ENCODE data around the gene GPC5.

DNA sequence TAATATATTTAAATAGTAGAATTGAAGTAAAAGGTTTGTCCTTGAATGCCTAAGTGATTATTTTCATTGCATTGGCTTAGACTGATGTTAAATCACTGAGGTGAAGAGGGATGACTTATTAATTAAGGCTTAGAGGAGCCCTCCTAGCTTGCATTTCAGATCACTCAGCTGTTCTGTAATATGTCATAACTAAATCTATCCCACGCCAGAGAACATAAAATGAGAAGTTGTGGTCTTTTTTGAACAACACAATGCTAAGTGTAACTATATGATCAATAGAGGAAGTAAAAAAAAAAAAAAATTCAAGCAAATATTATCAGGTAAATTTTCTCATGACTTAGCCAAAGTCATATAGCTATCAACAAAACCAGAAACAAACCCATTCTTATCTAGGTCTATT is 752.2 kb downstream of the GPC5 start:
- TF ChIP-seq POLR2A (IDR thresholded peaks at IDR 0.05; ENCODE audit: low read length): no peak
- TF ChIP-seq EHF (CRISPR knock-in tag; IDR thresholded peaks at IDR 0.05): no peak
- no peak for TF ChIP-seq CTCF (IDR thresholded peaks at IDR 0.05)
- no peak for TF ChIP-seq ESRRA (IDR thresholded peaks at IDR 0.05; ENCODE audit: borderline replicate concordance, low read length)
- no peak for TF ChIP-seq RFX5 (IDR thresholded peaks at IDR 0.05)
- TF ChIP-seq KDM1A (IDR thresholded peaks at IDR 0.05; ENCODE audit: low read depth): no peak

All from A549 (cell line).